Osteocyte (in vitro differentiated cells): ENCODE data around the gene UBQLN1. TPM values are rescaled to one million over a fixed set of nuclear protein-coding genes. Genes with fewer than 3 reads are reported as not detected.
"Not testable (repeated sequence)": the region's sequence is repeated elsewhere in the genome, so short reads cannot be mapped to it uniquely, and the experiment has no call there.

ENCODE experiments used
- DNase-seq: peaks from one replicate; pipeline ENCODE4 v3.0.0; 2021; ENCODE audit warnings: mixed read lengths; ENCODE audit not compliant: unreplicated experiment; ENCODE audit errors: extremely low spot score
- H3K27ac Mint-ChIP-seq: one replicate; pipeline ENCODE4 v1.8.0; 2021; ENCODE audit warnings: mild to moderate bottlenecking, mixed read lengths; ENCODE audit not compliant: unreplicated experiment
- H3K27me3 Mint-ChIP-seq: one replicate; pipeline ENCODE4 v1.8.0; 2021; ENCODE audit warnings: mixed read lengths; ENCODE audit not compliant: unreplicated experiment
- H3K36me3 Mint-ChIP-seq: one replicate; pipeline ENCODE4 v1.8.0; 2021; ENCODE audit warnings: mixed read lengths; ENCODE audit not compliant: unreplicated experiment
- H3K4me1 Mint-ChIP-seq: one replicate; pipeline ENCODE4 v1.8.0; 2021; ENCODE audit warnings: mixed read lengths; ENCODE audit not compliant: unreplicated experiment
- H3K4me3 Mint-ChIP-seq: one replicate; pipeline ENCODE4 v1.8.0; 2021; ENCODE audit warnings: mild to moderate bottlenecking, moderate library complexity, mixed read lengths; ENCODE audit not compliant: unreplicated experiment
- H3K9me3 Mint-ChIP-seq: one replicate; pipeline ENCODE4 v1.8.0; 2021; ENCODE audit warnings: mixed read lengths; ENCODE audit not compliant: unreplicated experiment
- long read RNA-seq: library from polyadenylated mRNA; unstranded; transcript quantifications from one replicate; pipeline ENCODE4 v2.0.0, GENCODE V29; 2021
- total RNA-seq: library from RNA; stranded (reverse); gene quantifications from 2 replicates; pipeline ENCODE4 v1.2.1, GENCODE V29; 2021
- TF ChIP-seq, protein P1 (sequence below): fragments of 200-600 bp; sonication (generic); IDR thresholded peaks from 2 replicates; pipeline ENCODE4 v1.5.0; 2021; ENCODE audit warnings: antibody characterized with exemption, mild to moderate bottlenecking, moderate library complexity

Gene UBQLN1
- 76.1 and 79.4 TPM in 2 replicates for total RNA-seq
- long read RNA-seq, full-length matches to known transcripts: 43 of 50 reads
- long read RNA-seq, partial matches to known transcripts: 4 of 50 reads
- long read RNA-seq, other reads (novel, unspliced or antisense): 3 of 50 reads

DNA sequence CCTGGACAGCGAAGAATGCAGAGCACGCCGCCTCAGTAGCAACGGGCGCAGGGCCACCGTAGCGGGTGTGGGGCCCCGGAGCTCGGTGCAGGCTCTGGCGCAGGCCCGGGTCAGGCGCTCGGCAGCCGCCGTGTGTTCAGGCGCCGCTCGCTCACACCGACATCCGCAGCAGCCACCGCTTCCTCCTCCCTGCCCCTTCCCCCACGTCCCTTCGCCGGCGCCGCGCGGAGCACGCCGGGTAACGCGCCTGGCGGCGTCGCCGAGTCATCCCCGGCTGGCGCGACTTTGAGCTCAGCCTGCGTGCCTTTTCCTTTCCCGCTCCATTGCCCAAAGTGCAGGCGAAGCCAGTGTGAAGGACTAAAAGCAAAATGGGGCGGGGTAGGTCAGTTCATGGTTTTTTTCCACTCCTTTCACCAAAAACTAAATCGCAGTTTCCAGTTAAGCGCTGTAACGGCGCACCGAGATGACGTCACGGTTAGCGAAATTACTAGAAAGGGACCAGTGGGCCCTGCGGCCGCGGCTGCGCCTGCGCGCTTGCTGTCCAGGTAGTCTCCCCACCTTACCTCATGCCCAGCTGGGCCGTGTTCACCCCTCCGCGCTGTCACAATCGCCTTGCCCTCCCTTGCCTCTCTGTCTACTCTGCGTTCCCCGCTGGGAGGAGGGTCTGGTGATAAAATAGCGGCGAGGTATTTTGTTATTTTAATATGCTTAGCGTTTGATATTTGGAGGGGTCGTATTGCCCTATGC lies at the start of gene UBQLN1:
TSS of gene UBQLN1 (minus strand) at position 191 of the 747 bp plus-strand sequence. CDS start 279 bp downstream, outside the sequence.
- TF ChIP-seq, protein P1, sequence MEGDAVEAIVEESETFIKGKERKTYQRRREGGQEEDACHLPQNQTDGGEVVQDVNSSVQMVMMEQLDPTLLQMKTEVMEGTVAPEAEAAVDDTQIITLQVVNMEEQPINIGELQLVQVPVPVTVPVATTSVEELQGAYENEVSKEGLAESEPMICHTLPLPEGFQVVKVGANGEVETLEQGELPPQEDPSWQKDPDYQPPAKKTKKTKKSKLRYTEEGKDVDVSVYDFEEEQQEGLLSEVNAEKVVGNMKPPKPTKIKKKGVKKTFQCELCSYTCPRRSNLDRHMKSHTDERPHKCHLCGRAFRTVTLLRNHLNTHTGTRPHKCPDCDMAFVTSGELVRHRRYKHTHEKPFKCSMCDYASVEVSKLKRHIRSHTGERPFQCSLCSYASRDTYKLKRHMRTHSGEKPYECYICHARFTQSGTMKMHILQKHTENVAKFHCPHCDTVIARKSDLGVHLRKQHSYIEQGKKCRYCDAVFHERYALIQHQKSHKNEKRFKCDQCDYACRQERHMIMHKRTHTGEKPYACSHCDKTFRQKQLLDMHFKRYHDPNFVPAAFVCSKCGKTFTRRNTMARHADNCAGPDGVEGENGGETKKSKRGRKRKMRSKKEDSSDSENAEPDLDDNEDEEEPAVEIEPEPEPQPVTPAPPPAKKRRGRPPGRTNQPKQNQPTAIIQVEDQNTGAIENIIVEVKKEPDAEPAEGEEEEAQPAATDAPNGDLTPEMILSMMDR: no peak
- Mint-ChIP-seq H3K36me3 (peaks cover 5% of the 10 kb centered on the region), H3K27me3 (no peaks in the 10 kb centered on the region), H3K4me3 (peak within 1 kb of the TSS; percentile 99), H3K4me1 (peaks cover 30% of the 10 kb centered on the region), H3K9me3 (no peaks in the 10 kb centered on the region), H3K27ac (peak within 1 kb of the TSS; percentile 100)
- peak; percentile 95 for DNase-seq

DNA sequence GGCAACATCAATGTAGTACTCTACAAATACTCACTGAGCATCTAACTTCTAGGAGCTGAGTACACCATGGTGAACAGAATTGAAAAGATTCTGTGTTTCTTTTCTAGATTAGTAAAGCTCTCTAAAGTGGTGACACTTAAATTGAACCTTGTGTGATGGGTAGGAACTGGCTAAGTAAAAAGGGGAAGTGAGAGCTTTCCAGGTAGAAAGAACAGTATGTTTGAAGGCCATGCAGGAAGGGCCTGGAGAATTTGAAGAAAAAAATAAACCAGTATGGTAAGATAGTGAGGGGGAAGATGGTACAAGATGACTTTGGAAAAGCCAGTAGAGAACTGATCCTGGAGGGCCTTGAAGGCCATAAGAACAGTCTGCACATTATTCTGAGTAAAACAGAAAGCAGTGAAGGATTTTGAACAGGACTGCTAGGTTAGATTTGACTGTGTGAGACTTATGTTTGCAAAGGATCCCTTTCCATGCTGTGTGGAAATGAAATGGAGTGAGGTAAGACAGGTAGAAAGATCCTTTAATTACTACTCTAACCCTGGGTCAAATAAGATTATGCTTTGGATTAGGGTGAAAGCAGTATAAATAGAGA lies 46.7 kb upstream of the UBQLN1 start:
- Mint-ChIP-seq H3K4me3 (no peak overlapping the region), H3K36me3 (no peaks in the 10 kb centered on the region), H3K4me1 (no peaks in the 10 kb centered on the region), H3K9me3 (no peaks in the 10 kb centered on the region), H3K27me3 (no peaks in the 10 kb centered on the region), H3K27ac (no peak overlapping the region)
- TF ChIP-seq, protein P1: no peak
- no peak for DNase-seq

DNA sequence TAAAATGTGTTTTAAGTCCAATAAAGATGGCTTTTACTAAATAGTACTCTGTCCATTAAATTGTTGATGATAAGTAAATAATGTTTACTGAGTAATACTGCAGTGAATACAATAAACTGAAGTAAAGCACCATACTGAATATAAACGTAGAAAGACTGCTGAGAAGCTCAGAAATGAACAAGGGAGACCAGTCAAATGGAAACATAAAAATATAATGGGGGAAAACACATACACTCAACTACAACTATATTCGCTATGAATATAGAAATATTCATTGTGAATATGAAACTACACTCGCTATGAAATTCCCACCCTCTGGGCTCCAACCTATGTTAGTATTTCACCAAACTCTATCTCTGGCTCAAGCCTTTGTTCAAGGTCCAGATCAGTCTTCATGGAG lies 41.9 kb upstream of the UBQLN1 start:
- DNase-seq: no peak
- Mint-ChIP-seq H3K4me3 (no peak overlapping the region), H3K27me3 (no peaks in the 10 kb centered on the region), H3K27ac (no peak overlapping the region), H3K36me3 (no peaks in the 10 kb centered on the region), H3K9me3 (no peaks in the 10 kb centered on the region), H3K4me1 (no peaks in the 10 kb centered on the region)
- TF ChIP-seq, protein P1: no peak

DNA sequence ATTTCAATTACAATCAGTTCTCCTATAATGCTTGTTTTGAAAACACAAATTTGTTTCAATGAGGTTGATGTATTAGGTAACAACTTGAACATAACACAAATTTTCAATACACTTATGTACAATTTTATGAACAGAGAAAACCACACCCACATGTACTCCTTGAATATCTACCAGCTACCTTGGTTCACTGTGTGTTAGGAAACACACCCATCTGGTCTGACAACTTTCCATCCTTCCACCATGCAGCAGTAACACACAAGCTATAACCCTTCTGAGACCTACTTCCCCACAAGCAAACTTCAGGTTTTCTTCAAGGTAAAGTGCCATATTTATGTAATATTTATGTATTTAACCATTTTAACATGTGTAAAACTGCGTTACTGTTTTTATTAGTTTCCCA lies 36.4 kb upstream of the UBQLN1 start:
- Mint-ChIP-seq H3K27me3 (no peaks in the 10 kb centered on the region), H3K4me3 (no peak overlapping the region), H3K4me1 (no peaks in the 10 kb centered on the region), H3K9me3 (no peaks in the 10 kb centered on the region), H3K27ac (no peak overlapping the region), H3K36me3 (no peaks in the 10 kb centered on the region)
- no peak for DNase-seq
- TF ChIP-seq, protein P1: no peak

DNA sequence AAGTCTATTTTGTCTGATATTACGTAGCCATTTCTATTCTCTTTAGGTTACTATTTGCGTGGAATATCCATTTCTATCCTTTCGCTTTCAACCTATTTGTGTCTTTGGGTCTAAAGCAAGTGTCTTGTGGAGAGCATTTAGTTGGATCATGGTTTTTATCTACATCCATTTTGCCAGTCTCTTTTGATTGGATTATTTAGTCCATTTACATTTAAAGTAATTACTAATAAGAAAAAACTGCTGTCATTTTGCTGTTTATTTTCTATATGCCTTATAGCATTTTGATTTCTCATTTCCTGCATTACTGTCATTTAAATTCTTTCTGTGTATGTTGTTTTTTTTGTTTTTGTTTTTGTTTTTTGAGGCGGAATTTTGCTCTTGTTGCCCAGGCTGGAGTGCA lies 26.0 kb upstream of the UBQLN1 start:
- Mint-ChIP-seq H3K27me3 (peaks cover 40% of the 10 kb centered on the region), H3K27ac (no peak overlapping the region), H3K36me3 (no peaks in the 10 kb centered on the region), H3K9me3 (peaks cover 6% of the 10 kb centered on the region), H3K4me3 (no peak overlapping the region), H3K4me1 (no peaks in the 10 kb centered on the region)
- TF ChIP-seq, protein P1: no peak
- DNase-seq: no peak

DNA sequence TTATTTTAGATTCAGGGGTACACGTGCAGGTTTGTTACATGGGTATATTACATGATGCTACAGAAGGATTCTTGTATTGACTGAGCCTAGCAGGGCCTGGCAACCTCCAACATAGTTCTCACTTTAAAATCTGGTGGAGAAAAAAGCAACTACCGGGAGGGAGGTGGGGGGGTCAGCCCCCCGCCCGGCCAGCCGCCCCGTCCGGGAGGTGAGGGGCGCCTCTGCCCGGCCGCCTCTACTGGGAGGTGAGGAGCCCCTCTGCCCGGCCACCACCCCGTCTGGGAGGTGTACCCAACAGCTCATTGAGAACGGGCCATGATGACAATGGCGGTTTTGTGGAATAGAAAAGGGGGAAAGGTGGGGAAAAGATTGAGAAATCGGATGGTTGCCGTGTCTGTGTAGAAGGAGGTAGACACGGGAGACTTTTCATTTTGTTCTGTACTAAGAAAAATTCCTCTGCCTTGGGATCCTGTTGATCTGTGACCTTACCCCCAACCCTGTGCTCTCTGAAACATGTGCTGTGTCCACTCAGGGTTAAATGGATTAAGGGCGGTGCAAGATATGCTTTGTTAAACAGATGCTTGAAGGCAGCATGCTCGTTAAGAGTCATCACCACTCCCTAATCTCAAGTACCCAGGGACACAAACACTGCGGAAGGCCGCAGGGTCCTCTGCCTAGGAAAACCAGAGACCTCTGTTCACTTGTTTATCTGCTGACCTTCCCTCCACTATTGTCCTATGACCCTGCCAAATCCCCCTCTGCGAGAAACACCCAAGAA lies 21.0 kb upstream of the UBQLN1 start:
- H3K27me3 Mint-ChIP-seq: peaks cover 25% of the 10 kb centered on the region
- H3K4me3 Mint-ChIP-seq, H3K36me3 Mint-ChIP-seq, H3K4me1 Mint-ChIP-seq, H3K27ac Mint-ChIP-seq, DNase-seq, H3K9me3 Mint-ChIP-seq: not testable (repeated sequence)
